Measurements from ENCODE around the gene DIAPH2.

Gene DIAPH2

DNA sequence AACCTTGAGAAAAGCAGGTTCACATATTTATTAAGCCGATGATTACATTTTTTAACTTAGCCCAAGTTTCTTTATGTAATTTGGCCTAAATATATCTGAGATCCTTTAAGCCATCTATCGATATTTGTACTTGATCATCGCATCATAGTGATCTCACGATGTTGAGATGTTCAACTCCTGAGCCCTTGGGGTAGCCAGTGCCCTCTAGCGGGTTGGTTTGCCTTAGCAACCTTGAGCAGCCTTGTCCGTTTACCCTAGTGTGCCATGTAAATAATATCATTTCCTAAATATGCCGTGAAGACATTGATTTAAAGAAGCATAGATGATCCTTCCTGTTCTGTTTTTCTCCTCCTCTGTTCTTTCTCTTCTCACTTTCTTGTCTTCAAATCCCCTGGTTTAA, 631.3 kb downstream of the DIAPH2 start:
- DNase-seq = no peak

DNA sequence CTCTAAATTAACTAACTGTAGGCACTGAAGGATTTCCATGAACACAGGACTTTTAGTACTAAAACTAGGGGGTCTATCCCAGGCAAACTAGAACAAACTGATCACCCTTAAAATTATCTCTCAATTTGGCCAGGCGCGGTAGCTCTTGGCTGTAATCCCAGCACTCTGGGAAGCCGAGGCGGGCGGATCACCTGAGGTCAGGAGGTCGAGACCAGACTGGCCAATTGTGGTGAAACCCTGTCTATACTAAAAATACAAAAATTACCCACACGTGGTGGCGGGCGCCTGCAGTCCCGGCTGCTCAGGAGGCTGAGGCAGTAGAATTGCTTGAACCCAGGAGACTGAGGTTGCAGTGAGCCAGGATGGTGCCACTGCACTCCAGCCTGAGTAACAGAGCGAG, 635.7 kb downstream of the DIAPH2 start:
- no peak for DNase-seq

DNA sequence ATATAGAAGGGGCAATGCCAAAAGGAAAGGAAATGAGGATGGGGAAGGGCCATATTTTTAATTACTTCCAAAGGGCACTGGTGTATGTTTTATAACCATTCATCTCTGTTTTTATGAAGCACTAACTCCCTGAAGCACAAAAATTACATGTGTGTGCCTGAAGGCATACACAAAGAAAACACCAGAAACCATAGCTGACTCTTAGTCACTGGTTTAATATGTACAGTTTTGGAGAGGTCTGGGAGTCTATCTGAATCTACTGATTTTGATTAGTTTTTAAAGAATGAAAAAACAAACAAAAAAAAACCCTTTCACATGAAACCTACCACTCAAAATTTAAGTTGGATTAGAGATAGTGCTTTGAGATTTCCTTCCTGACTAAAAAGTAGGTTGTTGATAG, 637.8 kb downstream of the DIAPH2 start:
- DNase-seq = no peak

DNA sequence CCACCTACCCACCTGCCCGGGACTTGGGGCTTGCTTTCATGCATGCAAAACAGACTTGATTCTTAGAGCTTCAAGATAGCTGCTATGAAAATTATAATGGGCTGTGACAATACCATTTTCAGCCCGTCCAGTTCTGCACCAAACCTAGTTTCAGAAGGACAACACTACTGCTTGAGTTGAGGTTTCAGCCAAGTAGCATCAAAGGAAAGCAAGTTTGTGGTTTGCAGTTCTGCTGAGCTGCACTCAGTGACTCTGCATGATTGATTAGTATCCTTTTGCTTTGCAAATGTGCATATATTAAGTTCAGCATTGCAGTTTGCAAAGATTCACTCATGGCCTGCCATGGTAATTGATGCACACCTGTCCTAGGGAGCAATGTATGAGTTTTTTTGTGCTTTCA, 641.8 kb downstream of the DIAPH2 start:
- no peak for DNase-seq

DNA sequence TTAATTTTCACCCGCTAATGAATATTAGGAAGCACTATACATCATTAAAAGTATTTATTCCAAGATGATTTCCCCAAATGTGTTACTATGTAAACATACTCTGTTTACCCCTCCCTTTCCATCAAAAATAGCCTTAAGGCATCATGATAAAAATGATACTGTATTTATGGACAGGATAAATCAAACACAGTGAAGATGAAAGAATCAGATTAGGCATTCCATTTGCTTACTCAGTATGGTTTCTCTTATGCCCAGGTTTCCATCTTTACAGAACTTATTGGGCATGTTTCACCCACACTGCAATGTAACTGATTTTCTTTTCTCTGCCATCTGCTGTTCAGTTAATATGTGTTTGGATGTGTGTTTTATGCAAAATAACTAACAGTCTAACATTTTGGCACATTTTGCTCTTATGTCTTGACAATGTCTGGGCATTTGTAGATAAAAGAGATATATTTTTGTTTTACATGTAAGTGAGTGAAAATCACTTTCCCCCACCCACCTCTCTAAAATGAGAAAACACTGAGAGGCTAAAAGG, 644.3 kb downstream of the DIAPH2 start:
- DNase-seq = no peak

DNA sequence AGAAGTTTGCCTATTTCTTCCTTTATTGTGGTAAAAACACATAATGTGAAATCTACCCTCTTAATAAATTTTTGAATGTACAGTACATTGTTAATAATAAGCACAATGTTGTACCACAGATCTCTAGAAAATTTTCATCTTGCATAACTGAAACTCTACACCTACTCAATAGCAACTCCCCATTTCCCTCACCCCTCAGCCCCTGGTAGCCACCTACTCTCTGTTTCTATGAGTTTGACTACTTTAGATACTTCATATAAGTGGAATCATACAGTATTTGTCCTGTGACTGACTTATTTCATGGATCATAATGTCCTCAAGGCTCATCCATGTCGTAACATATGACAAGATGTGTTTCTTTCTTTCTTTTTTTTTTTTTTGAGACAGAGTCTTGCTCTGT, 645.5 kb downstream of the DIAPH2 start:
- no peak for DNase-seq

DNA sequence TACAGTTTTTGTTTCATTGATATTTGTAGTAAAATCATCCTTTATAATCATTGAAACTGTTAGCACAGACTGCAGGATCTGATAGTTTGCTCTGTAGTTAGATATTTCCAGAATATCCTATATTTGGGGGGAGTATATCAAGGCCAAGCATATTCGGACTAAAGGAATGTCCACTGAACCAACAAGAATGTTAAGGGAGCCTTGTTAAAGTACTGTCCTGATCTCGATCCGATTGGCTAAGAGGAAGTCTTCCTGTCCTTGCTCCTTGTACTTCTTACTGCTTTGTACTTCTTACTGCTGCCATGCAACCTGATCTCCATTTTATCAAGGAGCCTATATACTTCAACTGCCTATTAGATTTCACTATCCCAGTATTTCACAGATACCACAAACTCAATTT, 648.3 kb downstream of the DIAPH2 start:
- DNase-seq = no peak

DNA sequence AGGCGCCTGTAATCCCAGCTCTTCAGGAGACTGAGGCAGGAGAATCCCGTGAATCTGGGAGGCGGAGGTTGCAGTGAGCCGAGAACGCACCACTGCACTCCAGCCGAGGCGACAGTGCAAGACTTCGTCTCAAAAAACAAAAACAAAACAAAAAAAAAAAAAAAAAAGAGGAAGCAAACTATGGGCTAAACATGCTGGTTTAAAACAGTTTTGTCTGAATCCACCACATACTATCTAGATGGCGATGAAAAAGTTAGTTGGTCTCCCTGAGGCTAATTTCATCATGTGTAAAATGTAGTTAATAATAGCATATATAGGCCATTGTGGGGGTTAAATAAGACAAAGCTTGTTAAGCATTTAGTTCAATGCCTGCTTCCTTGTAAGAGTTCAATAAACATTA, 650.2 kb downstream of the DIAPH2 start:
- no peak for DNase-seq

DNA sequence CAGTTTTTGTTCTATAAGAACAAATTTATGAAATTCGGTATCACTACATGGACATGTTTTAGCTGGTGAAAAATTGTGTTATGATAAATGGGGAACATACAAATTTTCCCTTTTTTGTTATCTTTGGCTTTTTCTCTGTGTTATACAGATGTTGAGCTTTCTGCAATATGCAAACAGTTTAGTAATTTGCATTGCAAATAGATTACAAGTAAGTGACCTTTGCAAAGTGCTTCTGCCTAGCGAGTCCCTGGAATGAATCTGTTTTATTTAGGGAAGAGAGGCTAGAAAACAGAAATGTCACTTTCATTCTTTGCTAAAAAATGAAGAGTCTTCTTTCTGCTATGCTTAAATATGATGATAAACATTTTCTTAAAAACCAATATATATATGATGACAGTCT, 660.1 kb downstream of the DIAPH2 start:
- DNase-seq = no peak

DNA sequence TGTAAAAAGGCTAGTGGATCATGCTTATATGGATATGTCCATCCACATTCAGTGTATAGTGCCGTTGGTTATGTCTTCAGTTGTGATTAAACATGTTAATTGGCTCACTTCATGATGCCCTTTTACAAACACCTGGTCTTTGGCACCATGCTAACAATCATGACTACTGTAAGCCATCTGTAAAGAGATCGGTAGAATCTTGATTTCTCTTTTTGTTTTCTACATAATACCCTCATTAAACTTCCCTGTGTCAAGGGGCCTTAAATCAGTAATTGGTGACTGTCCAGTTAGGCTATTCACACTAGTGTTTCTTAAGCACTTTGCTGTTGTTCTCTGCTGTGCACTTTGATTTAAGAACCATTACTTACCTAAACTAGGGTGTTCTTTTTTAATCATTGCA, 674.3 kb downstream of the DIAPH2 start:
- no peak for DNase-seq

DNA sequence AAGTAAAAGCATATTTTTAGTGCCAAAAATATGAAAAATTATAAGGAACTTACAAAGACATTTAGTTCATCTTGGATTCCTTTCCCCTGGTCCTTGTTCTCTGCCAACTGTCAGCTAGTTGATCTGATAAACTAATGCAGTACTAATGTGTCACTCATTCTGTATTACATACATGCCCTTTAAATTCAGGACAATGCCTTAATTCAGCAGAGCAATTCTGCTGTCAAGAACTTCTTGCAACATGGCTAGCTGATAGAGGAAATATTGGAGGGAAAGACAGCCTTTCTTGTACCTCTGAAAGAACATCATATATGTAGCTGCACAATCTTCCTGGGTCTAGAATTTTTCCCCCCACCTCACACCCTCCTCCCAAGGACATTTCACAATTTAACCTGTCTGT, 679.2 kb downstream of the DIAPH2 start:
- DNase-seq = no peak

DNA sequence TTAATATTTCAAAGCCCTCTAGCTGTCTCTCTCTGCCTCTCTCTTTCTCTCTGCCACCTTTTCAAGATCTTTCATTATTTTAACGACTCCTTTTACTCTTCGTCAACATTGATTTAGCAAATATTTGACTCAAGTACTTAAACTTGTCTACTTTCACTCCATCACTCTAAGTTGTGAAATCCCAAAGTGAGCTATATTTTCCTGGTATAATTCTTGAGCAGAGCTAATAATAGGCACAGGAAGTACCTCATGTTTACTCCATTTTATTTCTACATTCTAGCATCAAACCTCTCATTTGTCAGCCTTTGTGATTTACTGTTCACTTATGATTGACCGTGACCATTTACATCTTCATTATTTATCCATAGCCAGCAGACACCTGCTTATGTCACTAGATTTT, 681.6 kb downstream of the DIAPH2 start:
- no peak for DNase-seq

DNA sequence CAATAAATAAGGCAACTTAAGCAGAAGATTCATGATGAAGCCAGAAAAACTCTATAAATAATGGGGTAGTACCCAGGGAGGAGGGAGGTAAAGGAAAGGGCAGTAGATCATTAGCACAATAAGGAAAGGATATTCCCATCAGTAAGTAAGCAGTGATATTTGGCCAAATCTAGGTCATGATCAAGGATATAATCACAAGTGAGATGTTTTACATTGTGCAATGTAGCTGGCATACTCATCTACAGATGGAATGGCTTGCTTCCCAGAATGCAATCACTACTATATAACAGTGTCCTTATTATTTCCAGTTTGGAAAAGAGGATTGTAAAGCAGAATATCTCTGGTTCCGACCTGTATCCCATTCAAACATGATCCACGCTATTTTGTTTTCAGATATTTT, 682.5 kb downstream of the DIAPH2 start:
- DNase-seq = no peak

DNA sequence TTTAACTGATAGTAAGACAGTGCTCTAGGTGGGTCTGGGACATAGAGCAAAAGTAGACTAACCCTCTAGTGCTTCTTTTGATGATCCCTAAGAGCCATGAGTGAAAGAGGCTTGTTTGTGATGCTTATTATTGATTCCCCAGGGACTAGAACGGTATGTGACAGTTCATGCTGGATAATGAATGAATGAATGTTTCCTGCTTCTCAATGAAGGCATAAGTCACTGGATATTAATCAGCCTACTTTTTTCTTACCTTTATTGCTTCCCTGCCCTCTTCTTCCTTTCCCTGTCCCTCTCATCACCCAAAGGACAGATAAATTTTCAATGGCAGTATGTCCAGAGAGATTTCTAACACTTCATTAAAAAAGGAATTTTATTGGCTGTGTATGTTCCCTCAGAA, 685.3 kb downstream of the DIAPH2 start:
- no peak for DNase-seq

DNA sequence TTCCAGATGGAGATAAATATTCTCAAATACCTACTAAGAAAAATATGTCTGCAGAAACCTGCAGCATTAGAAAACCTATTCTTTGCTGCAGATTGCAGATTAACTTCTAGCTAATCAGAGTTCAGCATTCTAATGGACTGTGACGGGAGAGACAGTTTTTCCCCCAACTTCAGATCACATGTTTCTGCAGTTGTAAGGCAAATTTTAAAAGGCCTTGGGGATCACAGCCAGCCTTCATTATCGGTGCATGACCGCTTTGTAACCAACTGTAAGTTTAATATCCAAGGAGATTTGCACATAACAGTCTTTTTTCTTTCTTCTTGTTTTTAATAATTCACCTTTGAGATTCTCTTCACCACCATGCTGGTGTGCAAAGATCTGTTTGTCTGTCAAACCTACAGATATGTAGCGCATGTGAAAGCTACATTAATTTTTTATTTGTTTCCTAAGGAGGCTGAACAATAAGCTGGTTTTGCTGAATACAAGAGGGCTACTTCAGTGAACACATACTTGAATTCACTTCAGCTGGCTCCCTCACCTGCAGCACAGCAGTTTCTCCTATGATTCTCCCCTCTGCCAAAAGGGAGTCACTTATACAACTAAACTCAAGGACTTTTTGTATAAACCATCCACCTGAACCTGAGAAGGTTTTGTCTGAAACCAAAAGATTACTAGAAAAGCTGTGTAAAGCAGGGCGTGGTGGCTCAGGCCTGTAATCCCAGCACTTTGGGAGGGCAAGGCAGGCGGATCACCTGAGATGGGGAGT, 687.5 kb downstream of the DIAPH2 start:
- no peak for DNase-seq

DNA sequence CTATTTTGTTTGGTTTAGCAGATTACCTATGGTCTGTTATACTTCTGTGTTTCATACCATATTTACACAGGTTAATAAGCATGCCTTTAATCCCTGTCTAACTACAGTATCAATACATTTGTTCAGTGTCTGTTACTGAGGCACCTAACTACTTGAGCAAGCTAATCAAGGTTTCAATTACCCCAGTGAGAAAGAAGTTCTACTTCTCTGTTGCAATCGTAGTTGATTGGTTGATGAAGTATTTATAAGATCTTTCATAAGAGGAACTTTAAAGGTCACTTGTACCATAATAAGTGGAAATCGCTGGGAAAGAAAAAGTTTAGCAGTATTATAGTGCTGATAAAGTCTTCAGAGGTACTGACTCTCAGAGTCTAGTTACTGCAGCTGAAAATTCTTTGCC, 689.6 kb downstream of the DIAPH2 start:
- DNase-seq = no peak

DNA sequence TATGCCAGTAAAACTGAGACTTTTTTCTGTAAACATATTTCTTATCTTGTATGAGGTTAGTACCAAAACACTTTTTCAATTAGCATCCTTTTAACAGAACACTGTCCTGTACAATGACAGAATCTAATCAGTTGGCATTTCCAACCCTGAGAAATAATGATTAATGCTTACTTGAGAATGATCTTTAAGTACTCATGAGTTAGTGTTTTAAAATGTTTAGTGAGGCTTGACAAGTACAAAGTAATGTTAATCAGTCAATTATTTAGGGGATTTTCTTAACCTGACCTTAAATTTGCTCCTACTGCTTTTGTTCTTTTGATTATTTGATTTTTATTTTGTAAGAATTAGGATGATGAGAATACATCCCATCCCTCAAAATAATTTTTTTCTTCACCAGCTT, 695.6 kb downstream of the DIAPH2 start:
- DNase-seq = no peak

DNA sequence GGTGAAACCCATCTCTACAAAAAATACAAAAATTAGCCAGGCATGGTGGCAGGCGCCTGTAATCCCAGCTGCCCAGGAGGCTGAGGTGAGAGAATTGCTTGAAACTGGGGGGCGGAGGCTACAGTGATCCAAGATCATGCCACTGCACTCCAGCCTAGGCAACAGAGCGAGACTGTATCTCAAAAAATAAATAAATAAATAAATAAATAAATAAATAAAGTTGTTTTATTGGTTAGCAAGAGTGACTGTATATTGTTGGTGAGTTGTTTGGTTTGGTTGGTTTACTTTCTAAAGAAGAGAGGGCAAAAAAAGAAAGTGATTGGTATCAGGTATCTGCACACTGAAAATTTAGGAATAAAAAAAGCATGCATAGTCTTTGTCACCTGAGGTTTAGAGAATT, 700.0 kb downstream of the DIAPH2 start:
- no peak for DNase-seq

DNA sequence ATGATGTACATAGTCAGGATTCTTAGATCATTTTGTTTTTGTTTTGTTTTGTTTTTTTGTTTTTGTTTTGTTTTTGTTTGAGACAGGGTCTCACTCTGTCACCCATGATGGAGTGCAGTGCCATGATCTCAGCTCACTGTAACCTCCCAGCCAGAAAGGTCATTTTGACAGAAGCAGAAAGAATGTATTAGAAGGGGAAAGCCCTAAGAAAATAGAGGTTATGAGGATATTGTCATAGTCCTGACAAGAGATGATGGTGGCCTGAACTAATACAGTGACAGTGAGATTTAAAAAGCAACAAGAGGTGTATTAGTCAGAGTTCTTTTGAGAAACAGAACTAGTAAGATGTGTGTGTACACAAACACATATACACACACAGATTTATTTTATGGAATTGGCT, 702.4 kb downstream of the DIAPH2 start:
- no peak for DNase-seq

DNA sequence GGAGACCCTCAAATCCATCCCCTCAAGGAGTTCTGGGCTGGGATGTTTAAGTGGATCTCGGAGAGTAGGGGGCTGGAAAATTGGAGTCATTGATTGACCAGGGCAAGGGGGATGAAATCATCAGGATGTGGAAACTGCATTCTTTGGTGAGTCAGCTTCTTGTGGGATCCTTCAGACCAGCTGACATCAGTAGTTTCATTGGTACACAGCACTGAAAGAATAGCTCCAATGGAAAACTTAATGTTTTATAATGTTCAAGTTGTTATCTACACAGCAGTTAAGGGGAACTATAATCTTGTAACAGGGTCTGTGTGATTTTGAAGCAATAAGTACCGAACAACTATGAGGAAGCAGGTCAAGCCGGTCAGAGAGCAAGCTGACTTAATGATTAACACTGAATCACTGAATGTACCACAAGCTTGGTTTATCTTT, 705.1 kb downstream of the DIAPH2 start:
- DNase-seq = no peak

DNA sequence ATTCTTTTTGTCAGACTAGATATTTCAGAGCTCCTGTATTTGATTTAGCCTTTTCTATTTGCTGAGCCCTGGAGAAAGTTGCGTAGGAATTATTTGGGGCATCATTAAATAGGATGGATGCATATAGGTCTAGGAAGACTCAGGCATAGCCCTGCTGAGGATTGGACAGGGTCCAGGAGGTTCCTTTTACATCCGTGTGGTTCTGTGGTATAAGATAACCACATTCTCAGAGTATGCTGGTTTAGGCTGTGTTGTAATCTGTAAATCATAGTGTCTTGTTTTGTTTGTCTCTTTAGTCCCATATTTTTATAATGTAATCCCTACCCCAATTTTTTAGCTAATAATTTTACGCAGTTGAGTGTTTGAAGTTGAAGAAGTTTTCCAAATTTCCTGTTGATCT, 712.7 kb downstream of the DIAPH2 start:
- DNase-seq = no peak

DNA sequence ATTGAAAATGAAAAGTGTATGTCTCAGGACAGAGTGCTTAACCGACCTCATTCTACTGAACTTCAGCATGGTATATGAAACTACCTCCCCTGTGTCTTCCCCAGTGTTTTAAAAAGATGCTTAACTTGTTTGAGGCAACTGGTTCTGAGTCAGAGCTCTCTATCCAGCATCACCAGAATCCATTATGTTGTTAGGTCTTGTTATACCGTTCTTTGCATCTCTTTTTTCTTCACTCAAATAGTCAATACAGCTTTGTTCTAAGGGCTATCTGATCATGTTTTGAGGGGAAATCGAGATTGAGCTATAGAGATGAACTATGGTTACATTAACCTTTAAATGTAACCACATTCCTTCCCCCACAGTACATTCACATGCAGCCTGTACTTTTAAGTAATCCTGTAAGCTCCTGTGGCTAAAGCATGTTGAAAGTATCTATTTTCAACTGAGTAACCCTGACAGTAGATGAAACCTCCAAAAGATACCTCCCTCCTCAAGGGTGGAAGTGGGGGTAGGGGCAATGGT, 713.4 kb downstream of the DIAPH2 start:
- DNase-seq = no peak

DNA sequence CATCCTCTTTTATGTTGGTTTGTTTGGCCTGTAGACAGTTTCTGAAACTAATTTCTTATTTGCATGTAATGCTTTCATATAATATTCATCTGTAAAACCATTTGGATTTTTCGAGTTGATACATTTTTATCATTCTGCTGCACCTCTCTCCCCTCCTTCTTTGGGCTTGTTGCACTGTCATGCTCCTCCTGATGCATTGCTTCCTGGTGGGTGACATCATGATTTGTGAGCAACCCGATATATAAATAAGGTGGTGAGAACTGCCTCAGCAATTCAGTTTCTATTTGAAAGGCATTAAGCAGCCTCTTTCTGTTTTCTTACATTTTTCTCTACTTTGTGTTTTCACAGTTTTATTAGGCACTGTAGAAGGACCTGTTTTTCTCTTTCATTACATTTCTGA, 714.8 kb downstream of the DIAPH2 start:
- no peak for DNase-seq

DNA sequence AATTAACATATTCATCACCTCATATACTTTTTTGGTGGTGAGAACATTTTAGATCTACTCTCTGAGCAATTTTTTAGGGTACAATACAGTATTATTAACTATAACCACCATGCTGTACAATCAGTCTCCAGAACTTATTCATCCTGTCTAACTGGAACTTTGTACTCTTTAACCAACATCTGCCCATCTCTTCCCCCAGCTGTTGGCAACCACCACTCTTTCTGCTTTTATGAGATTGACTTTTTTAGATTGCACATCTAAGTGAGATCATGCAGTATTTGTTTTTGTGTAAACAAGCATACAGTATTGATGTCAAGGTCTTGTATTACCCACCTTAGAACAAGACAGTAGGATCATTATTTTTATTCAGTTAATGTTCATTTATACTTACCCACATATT, 715.9 kb downstream of the DIAPH2 start:
- no peak for DNase-seq

DNA sequence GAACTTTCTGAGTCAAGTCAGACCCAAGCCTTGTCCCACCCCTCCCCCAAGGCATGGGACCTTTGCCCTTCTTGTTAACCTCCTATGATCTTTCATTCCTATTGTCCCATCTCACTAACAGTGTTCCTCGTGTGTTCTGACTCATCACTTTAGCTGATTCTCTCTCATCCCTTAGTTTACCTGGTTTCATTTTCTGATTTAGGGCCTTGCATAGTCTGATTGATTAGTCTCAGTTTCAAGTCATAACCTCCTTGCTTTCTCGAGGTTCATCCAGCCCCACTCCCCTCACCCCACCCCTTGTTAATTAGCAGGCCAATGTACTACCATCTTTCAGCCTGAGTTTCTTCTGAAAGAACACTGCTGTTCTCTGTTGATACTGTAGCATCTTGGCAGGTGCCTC, 716.5 kb downstream of the DIAPH2 start:
- DNase-seq = no peak
